ENCODE measurements around the gene CAMLG. TPM values are rescaled to one million over a fixed set of nuclear protein-coding genes. Genes with fewer than 3 reads are reported as not detected.
"Not testable (repeated sequence)": the region's sequence is repeated elsewhere in the genome, so short reads cannot be mapped to it uniquely, and the experiment has no call there.

Gene CAMLG
- 43.7 TPM for polyA plus RNA-seq (ENCODE audit: insufficient read length)

- DNase-seq, result peak; percentile 99
These were observed at the start of gene CAMLG for GRCh38 chr5:134738133-134738962. TSS of gene CAMLG (plus strand) at chr5:134738548. CDS start at chr5:134738621, 73 bp downstream.

- not testable (repeated sequence) for DNase-seq
These were observed 48.2 kb upstream of the CAMLG start for GRCh38 chr5:134690144-134690543.

- no peak for DNase-seq
These were observed 45.6 kb upstream of the CAMLG start for GRCh38 chr5:134692722-134693121.

GRCh38 chr5:134708301-134708700 lies 30.0 kb upstream of the CAMLG start:
- DNase-seq, result no peak

- no peak for DNase-seq
These were observed 24.2 kb upstream of the CAMLG start for GRCh38 chr5:134714120-134714519.

GRCh38 chr5:134714541-134714940 lies 23.8 kb upstream of the CAMLG start:
- no peak for DNase-seq

- DNase-seq, result not testable (repeated sequence)
These were observed 22.9 kb upstream of the CAMLG start for GRCh38 chr5:134715466-134715865.

GRCh38 chr5:134724872-134725271 lies 13.5 kb upstream of the CAMLG start:
- no peak for DNase-seq

GRCh38 chr5:134732819-134733218 lies 5.5 kb upstream of the CAMLG start:
- DNase-seq, result no peak

GRCh38 chr5:134735243-134735642 lies 3.1 kb upstream of the CAMLG start:
- DNase-seq, result no peak

- DNase-seq, result no peak
These were observed 2.1 kb upstream of the CAMLG start for GRCh38 chr5:134736173-134736812.

GRCh38 chr5:134738963-134739661 lies 764 bp downstream of the CAMLG start:
- DNase-seq, result peak; percentile 49

GRCh38 chr5:134741052-134741451 lies 2.7 kb downstream of the CAMLG start:
- no peak for DNase-seq

- DNase-seq, result no peak
These were observed 3.8 kb downstream of the CAMLG start for GRCh38 chr5:134742134-134742533.

GRCh38 chr5:134749415-134749814 lies 11.1 kb downstream of the CAMLG start:
- DNase-seq, result no peak

GRCh38 chr5:134758176-134758503 lies 19.8 kb downstream of the CAMLG start:
- no peak for DNase-seq

- peak; percentile 92 for DNase-seq
These were observed 20.4 kb downstream of the CAMLG start, which contains the start of gene DDX46 for GRCh38 chr5:134758504-134759341. TSS of gene DDX46 (plus strand) at chr5:134758779. CDS start at chr5:134758939, 160 bp downstream.

- DNase-seq, result not testable (repeated sequence)
These were observed 29.4 kb downstream of the CAMLG start for GRCh38 chr5:134767528-134768291.

GRCh38 chr5:134769206-134769605 lies 30.9 kb downstream of the CAMLG start:
- no peak for DNase-seq

- no peak for DNase-seq
These were observed 34.2 kb downstream of the CAMLG start for GRCh38 chr5:134772461-134773125.

GRCh38 chr5:134777366-134777765 lies 39.0 kb downstream of the CAMLG start:
- no peak for DNase-seq

Data from hindlimb muscle (tissue), 1 donor.